Central memory CD8-positive, alpha-beta T cell (primary cell): ENCODE data around the gene PPHLN1.
A peak's percentile ranks its signal among the peaks of the same experiment; 100 is the strongest.
"Not testable (repeated sequence)": the region's sequence is repeated elsewhere in the genome, so short reads cannot be mapped to it uniquely, and the experiment has no call there.

Experiments used
- ATAC-seq: fragments of 150-1000 bp; cut with Tn5 transposase; replicated peaks from 2 replicates; pipeline ENCODE4 v1.10.0; 2022; ENCODE audit warnings: mild to moderate bottlenecking, moderate FRiP score, moderate number of reproducible peaks; ENCODE audit not compliant: poor library complexity, severe bottlenecking; ENCODE audit errors: extremely low read depth
- DNase-seq, 2 donors: peaks; one replicate each; pipeline ENCODE4 v3.0.0; 2021; ENCODE audit warnings: low spot score in 2 of 2
- H3K27ac Mint-ChIP-seq: one replicate; pipeline ENCODE4 v1.8.0; 2022; ENCODE audit warnings: low read depth, mild to moderate bottlenecking, moderate library complexity, mixed read lengths
- H3K27me3 Mint-ChIP-seq: one replicate; pipeline ENCODE4 v1.8.0; 2022; ENCODE audit warnings: mixed read lengths
- H3K36me3 Mint-ChIP-seq: one replicate; pipeline ENCODE4 v1.8.0; 2022; ENCODE audit warnings: mild to moderate bottlenecking, moderate library complexity, mixed read lengths; ENCODE audit not compliant: insufficient read depth
- H3K4me1 Mint-ChIP-seq: one replicate; pipeline ENCODE4 v1.8.0; 2022; ENCODE audit warnings: mixed read lengths
- H3K4me3 Mint-ChIP-seq: one replicate; pipeline ENCODE4 v1.8.0; 2022; ENCODE audit warnings: mild to moderate bottlenecking, moderate library complexity, mixed read lengths
- H3K9me3 Mint-ChIP-seq: one replicate; pipeline ENCODE4 v1.8.0; 2022; ENCODE audit warnings: mixed read lengths

The PPHLN1 gene

DNA sequence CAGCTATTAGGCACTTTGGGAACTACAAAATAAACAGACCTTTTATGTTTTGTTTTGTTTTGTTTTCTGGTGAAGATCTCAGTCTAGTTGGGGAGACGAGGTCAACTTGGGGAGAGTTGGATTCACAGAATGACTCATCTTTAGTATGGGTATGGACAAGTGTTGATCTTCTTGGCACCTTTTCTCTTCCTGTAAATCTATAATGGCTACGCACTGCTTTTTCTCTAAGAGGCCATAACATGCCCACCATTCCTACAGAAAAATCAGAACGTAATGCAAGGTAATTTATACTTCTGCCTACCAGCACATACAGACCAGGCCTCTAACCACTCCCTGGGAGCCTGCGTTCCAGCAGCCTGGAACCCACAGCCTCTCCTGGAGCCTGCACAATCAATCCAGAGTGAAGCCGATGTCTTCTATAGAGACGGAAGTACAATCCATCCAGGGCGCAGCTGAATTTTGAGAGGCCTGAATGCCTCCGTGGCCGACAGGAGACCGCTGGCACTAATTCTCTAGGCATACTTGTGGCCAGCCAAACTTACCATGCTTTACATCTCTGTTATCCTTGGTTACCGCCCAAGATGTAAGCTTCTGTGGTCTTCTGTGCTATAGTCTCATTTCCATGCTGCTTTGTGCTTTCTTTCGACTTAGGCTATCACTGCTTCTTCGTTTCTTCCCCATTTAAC lies 717 bp downstream of the PPHLN1 start:
- peak; percentile 47 for ATAC-seq
- H3K4me3 Mint-ChIP-seq = peak overlapping the region; percentile 95
- peak overlapping the region; percentile 99 for H3K27ac Mint-ChIP-seq
- no peaks in the 10 kb centered on the region for H3K27me3 Mint-ChIP-seq
- peaks cover 33% of the 10 kb centered on the region for H3K36me3 Mint-ChIP-seq
- H3K9me3 Mint-ChIP-seq = no peaks in the 10 kb centered on the region
- peaks cover 66% of the 10 kb centered on the region for H3K4me1 Mint-ChIP-seq
- DNase-seq = no peak

- DNase-seq (no peak), ATAC-seq (no peak)
- peak overlapping the region; percentile 95 for H3K4me3 Mint-ChIP-seq
- H3K27ac Mint-ChIP-seq = peak overlapping the region; percentile 99
- no peaks in the 10 kb centered on the region for H3K27me3 Mint-ChIP-seq
- peaks cover 33% of the 10 kb centered on the region for H3K36me3 Mint-ChIP-seq
- no peaks in the 10 kb centered on the region for H3K9me3 Mint-ChIP-seq
- peaks cover 71% of the 10 kb centered on the region for H3K4me1 Mint-ChIP-seq
Measured at GRCh38 chr12:42327227-42327590, 1.2 kb downstream of the PPHLN1 start.

DNA sequence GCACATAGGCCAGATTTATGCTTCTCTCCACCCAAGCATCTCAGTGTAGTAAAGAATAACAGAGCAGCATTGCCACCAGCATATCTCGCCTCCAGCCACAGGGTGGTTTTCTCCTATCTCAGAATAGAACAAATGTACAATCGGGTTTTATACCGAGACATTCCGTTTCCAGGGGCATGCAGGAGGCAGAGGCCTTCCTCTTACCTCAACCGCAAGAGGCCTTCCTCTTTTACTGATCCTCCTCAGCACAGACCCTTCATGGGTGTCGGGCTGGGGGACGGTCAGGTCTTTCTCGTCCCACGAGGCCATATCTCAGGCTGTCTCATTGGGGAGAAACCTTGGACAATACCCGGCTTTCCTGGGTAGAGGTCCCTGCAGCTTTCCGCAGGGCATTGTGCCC lies 4.1 kb downstream of the PPHLN1 start:
- not testable (repeated sequence) for DNase-seq, H3K4me3 Mint-ChIP-seq, H3K27me3 Mint-ChIP-seq, H3K9me3 Mint-ChIP-seq, ATAC-seq
- peak overlapping the region; percentile 39 for H3K27ac Mint-ChIP-seq
- peaks cover 77% of the 10 kb centered on the region for H3K4me1 Mint-ChIP-seq
- H3K36me3 Mint-ChIP-seq = peaks cover 28% of the 10 kb centered on the region

GRCh38 chr12:42332301-42333285 lies 6.6 kb downstream of the PPHLN1 start:
- ATAC-seq = peak; percentile 64
- DNase-seq = no peak
- Mint-ChIP-seq H3K4me1 (peaks cover 53% of the 10 kb centered on the region), H3K36me3 (peaks cover 21% of the 10 kb centered on the region), H3K9me3 (no peaks in the 10 kb centered on the region), H3K27ac (no peak overlapping the region), H3K4me3 (no peak overlapping the region), H3K27me3 (no peaks in the 10 kb centered on the region)

GRCh38 chr12:42336286-42336685 lies 10.3 kb downstream of the PPHLN1 start:
- H3K27ac Mint-ChIP-seq = no peak overlapping the region
- no peaks in the 10 kb centered on the region for H3K9me3 Mint-ChIP-seq
- no peak for ATAC-seq
- DNase-seq = no peak
- no peak overlapping the region for H3K4me3 Mint-ChIP-seq
- H3K27me3 Mint-ChIP-seq = no peaks in the 10 kb centered on the region
- peaks cover 23% of the 10 kb centered on the region for H3K36me3 Mint-ChIP-seq
- peaks cover 40% of the 10 kb centered on the region for H3K4me1 Mint-ChIP-seq

- Mint-ChIP-seq H3K4me3 (no peak overlapping the region), H3K27me3 (no peaks in the 10 kb centered on the region), H3K9me3 (no peaks in the 10 kb centered on the region), H3K4me1 (peaks cover 41% of the 10 kb centered on the region), H3K27ac (no peak overlapping the region), H3K36me3 (peaks cover 24% of the 10 kb centered on the region)
- no peak for DNase-seq
- no peak for ATAC-seq
Measured at GRCh38 chr12:42338280-42338679, 12.3 kb downstream of the PPHLN1 start.

GRCh38 chr12:42342028-42342427 lies 16.1 kb downstream of the PPHLN1 start:
- Mint-ChIP-seq H3K27me3 (no peaks in the 10 kb centered on the region), H3K27ac (no peak overlapping the region), H3K4me1 (peaks cover 48% of the 10 kb centered on the region)

DNA sequence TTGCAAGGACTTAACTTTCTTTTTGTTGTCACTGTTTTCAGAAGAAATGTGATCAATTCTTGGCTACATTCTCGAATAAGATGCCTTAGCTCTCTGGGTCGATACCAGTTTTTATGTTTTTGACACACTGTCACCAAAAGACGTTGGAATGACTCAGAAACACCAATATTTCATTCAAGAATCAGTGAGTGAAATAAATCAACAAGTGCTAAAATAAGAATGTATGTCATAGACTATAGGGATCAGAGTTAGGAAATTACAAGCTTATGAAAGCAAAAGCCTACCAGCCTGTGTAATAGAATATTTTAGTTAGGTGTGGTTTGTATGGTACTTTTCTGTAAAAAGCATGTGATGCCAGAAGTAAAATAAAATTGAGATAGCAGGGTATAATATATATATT lies 17.8 kb downstream of the PPHLN1 start:
- ATAC-seq = no peak

More at GRCh38 chr12:42342028-42342427, 16.1 kb downstream of the PPHLN1 start:
- ATAC-seq (no peak), DNase-seq (no peak)
- peaks cover 19% of the 10 kb centered on the region for H3K36me3 Mint-ChIP-seq
- H3K4me3 Mint-ChIP-seq = no peak overlapping the region
- no peaks in the 10 kb centered on the region for H3K9me3 Mint-ChIP-seq

GRCh38 chr12:42346403-42347002 lies 20.5 kb downstream of the PPHLN1 start:
- peaks cover 41% of the 10 kb centered on the region for H3K4me1 Mint-ChIP-seq
- DNase-seq = no peak
- no peaks in the 10 kb centered on the region for H3K27me3 Mint-ChIP-seq
- ATAC-seq = no peak
- H3K27ac Mint-ChIP-seq = no peak overlapping the region
- H3K36me3 Mint-ChIP-seq = peaks cover 5% of the 10 kb centered on the region
- H3K9me3 Mint-ChIP-seq = no peaks in the 10 kb centered on the region
- no peak overlapping the region for H3K4me3 Mint-ChIP-seq

More for the DNA sequence above, 17.8 kb downstream of the PPHLN1 start:
- Mint-ChIP-seq H3K4me1 (peaks cover 48% of the 10 kb centered on the region), H3K27ac (no peak overlapping the region), H3K9me3 (no peaks in the 10 kb centered on the region), H3K4me3 (no peak overlapping the region), H3K36me3 (peaks cover 5% of the 10 kb centered on the region), H3K27me3 (no peaks in the 10 kb centered on the region)
- no peak for DNase-seq

GRCh38 chr12:42349119-42350020 lies 23.4 kb downstream of the PPHLN1 start:
- DNase-seq, H3K4me3 Mint-ChIP-seq, H3K36me3 Mint-ChIP-seq, ATAC-seq, H3K27ac Mint-ChIP-seq, H3K27me3 Mint-ChIP-seq, H3K9me3 Mint-ChIP-seq: not testable (repeated sequence)
- peaks cover 19% of the 10 kb centered on the region for H3K4me1 Mint-ChIP-seq

DNA sequence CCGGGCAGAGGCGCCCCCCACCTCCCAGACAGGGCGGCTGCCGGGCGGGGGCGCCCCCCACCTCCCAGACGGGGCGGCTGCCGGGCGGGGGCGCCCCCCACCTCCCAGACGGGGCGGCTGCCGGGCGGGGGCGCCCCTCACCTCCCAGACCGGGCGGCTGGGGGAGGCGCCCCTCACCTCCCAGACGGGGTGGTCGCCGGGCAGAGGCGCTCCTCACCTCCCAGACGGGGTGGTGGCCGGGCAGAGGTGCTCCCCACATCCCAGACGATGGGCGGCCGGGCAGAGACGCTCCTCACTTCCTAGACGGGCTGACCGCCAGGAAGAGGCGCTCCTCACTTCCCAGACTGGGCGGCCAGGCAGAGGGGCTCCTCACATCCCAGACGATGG lies 24.0 kb downstream of the PPHLN1 start:
- not testable (repeated sequence) for DNase-seq, H3K27ac Mint-ChIP-seq, H3K9me3 Mint-ChIP-seq, ATAC-seq, H3K4me3 Mint-ChIP-seq, H3K27me3 Mint-ChIP-seq
- Mint-ChIP-seq H3K4me1 (peaks cover 19% of the 10 kb centered on the region), H3K36me3 (peaks cover 13% of the 10 kb centered on the region)

DNA sequence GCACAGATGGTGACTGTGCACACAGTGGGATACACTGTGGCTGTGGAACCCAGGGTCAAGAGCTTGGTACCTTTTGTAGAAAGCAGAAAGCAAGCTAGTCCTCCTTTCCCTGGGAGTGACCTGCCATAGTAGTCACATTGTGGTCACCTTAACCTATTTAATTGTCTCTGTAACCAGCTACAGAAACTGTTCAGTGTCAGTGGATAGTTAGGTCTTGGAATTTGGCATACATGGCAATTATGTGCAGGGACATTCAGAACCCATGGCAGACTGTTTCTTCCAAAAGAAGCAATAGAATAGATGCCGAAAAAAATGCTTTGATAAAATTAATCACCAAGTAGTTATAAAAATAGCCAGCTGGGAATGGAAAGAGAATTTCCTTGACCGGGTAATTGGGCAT lies 30.4 kb downstream of the PPHLN1 start:
- no peak overlapping the region for H3K4me3 Mint-ChIP-seq
- no peaks in the 10 kb centered on the region for H3K27me3 Mint-ChIP-seq
- H3K36me3 Mint-ChIP-seq = peaks cover 30% of the 10 kb centered on the region
- H3K9me3 Mint-ChIP-seq = no peaks in the 10 kb centered on the region
- DNase-seq (no peak), ATAC-seq (no peak)
- H3K27ac Mint-ChIP-seq = no peak overlapping the region
- H3K4me1 Mint-ChIP-seq = peaks cover 14% of the 10 kb centered on the region
